A673 (cell line): ENCODE measurements around the gene ERGIC3. TPM values are rescaled to one million over a fixed set of nuclear protein-coding genes. Genes with fewer than 3 reads are reported as not detected.

Experiments used
- BruUV-seq: library from RNA; stranded (reverse); fragments of 400-500 nt; replicated peaks from 2 replicates; lab custom pipeline; 2021; lab: Mats Ljungman, UMichigan
- CTCF ChIA-PET: fragments of 300-600 bp; sonication (Branson Sonifier 250); formaldehyde crosslinking; loops from one replicate; lab custom pipeline; 2022; ENCODE audit warnings: antibody characterized with exemption; lab: Charles Lee
- POLR2A ChIA-PET: fragments of 300-600 bp; sonication (Branson Sonifier 250); formaldehyde crosslinking; loops from one replicate; lab custom pipeline; 2022; ENCODE audit warnings: antibody characterized with exemption; ENCODE audit not compliant: low non-redundant PET; lab: Charles Lee
- DNase-seq: peaks from one replicate; pipeline ENCODE4 v3.0.0-alpha.2; 2015; ENCODE audit warnings: low spot score
- H3K27ac ChIP-seq: fragments of 200-600 bp; sonication (generic); 2 replicates; pipeline ENCODE4 v1.5.1; 2016; ENCODE audit warnings: mixed run types, low read depth, mild to moderate bottlenecking, mixed read lengths, antibody characterized with exemption, low read length; ENCODE audit not compliant: poor library complexity, severe bottlenecking
- H3K27me3 ChIP-seq: fragments of 200-600 bp; sonication (generic); replicated peaks from 2 replicates; pipeline ENCODE4 v1.6.1; 2017; ENCODE audit warnings: mixed run types, low read depth, mild to moderate bottlenecking, mixed read lengths, antibody characterized with exemption, low read length; ENCODE audit not compliant: insufficient read depth, poor library complexity
- H3K36me3 ChIP-seq: fragments of 200-600 bp; sonication (generic); 2 replicates; pipeline ENCODE4 v1.6.1; 2016; ENCODE audit warnings: mixed run types, mild to moderate bottlenecking, mixed read lengths, antibody characterized with exemption, low read length; ENCODE audit not compliant: insufficient read depth, poor library complexity, severe bottlenecking
- H3K4me1 ChIP-seq: fragments of 200-600 bp; sonication (generic); 2 replicates; pipeline ENCODE4 v1.6.1; 2017; ENCODE audit warnings: mixed run types, mild to moderate bottlenecking, mixed read lengths, antibody characterized with exemption, low read length; ENCODE audit not compliant: insufficient read depth, poor library complexity, severe bottlenecking
- H3K4me3 ChIP-seq: fragments of 200-600 bp; sonication (generic); 2 replicates; pipeline ENCODE4 v1.5.1; 2016; ENCODE audit warnings: low read depth, mixed run types, mild to moderate bottlenecking, mixed read lengths, low read length; ENCODE audit not compliant: poor library complexity, severe bottlenecking
- H3K9me3 ChIP-seq: fragments of 200-600 bp; sonication (generic); 2 replicates; pipeline ENCODE4 v1.6.1; 2016; ENCODE audit warnings: mixed run types, low read depth, mild to moderate bottlenecking, mixed read lengths, antibody characterized with exemption, low read length; ENCODE audit not compliant: poor library complexity, severe bottlenecking
- EZH2 ChIP-seq: fragments of 200-600 bp; sonication (generic); IDR thresholded peaks from 2 replicates; pipeline ENCODE4 v1.6.1; 2017; ENCODE audit warnings: borderline replicate concordance, low read depth, mild to moderate bottlenecking, mixed read lengths, antibody characterized with exemption, low read length; ENCODE audit not compliant: poor library complexity, severe bottlenecking
- intact Hi-C: fragments of 100-400 bp; cut with micrococcal nuclease; formaldehyde crosslinking; loops from one replicate; pipeline ENCODE4 v1.10.0; 2022; ENCODE audit not compliant: unreplicated experiment
- total RNA-seq: library from RNA; stranded (reverse); gene quantifications from 2 replicates; pipeline ENCODE4 v1.2.3, GENCODE V29; 2021
- TF ChIP-seq, protein P1 (sequence below): fragments of 300-800, 200-600 bp; sonication (generic); conservative IDR thresholded peaks from 2 replicates; pipeline ENCODE4 v1.5.1; 2017; ENCODE audit warnings: low read depth, mild to moderate bottlenecking, antibody characterized with exemption, low read length, moderate library complexity, mixed read lengths

ERGIC3 gene
- total RNA-seq, 1 experiment from 2014 or later, result 256 TPM

- ChIA-PET CTCF (no interaction called here), POLR2A (no interaction called here)
- DNase-seq, result no peak
- Histone ChIP-seq H3K9me3 (no peaks in the 10 kb centered on the region), H3K27ac (no peak overlapping the region), H3K27me3 (peaks cover 3% of the 10 kb centered on the region), H3K4me3 (no peak overlapping the region), H3K4me1 (peaks cover 11% of the 10 kb centered on the region), H3K36me3 (no peaks in the 10 kb centered on the region)
- BruUV-seq, result no TSS peak
- TF ChIP-seq, protein P1, sequence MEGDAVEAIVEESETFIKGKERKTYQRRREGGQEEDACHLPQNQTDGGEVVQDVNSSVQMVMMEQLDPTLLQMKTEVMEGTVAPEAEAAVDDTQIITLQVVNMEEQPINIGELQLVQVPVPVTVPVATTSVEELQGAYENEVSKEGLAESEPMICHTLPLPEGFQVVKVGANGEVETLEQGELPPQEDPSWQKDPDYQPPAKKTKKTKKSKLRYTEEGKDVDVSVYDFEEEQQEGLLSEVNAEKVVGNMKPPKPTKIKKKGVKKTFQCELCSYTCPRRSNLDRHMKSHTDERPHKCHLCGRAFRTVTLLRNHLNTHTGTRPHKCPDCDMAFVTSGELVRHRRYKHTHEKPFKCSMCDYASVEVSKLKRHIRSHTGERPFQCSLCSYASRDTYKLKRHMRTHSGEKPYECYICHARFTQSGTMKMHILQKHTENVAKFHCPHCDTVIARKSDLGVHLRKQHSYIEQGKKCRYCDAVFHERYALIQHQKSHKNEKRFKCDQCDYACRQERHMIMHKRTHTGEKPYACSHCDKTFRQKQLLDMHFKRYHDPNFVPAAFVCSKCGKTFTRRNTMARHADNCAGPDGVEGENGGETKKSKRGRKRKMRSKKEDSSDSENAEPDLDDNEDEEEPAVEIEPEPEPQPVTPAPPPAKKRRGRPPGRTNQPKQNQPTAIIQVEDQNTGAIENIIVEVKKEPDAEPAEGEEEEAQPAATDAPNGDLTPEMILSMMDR, result no peak
- TF ChIP-seq EZH2, result no peak
- intact Hi-C loops, result no loop called here
Measured at GRCh38 chr20:35597186-35597585, 55.3 kb downstream of the ERGIC3 start.

DNA sequence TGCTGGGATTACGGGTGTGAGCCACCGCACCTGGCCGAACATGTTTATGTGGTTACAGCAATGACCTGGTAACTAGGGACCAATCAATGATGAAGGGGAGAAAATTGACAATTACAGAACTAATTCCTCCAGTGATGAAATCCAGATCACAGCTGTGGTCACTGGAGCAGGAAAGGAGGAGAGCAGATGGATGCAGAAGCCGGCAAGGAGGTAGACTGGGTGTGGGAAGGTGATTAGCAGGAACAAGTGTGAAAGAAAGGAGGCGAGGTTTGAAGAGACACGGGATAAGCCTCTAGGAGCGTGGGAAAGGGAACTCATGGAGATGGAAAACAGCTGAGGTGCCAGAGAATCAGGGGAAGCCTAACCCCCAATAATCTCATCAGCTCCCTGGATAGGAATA lies 56.6 kb downstream of the ERGIC3 start:
- no peaks in the 10 kb centered on the region for H3K9me3 ChIP-seq
- no peak for DNase-seq
- TF ChIP-seq, protein P1, result no peak
- no peak for TF ChIP-seq EZH2
- no peak overlapping the region for H3K27ac ChIP-seq
- no TSS peak for BruUV-seq
- ChIA-PET CTCF (no interaction called here), POLR2A (no interaction called here)
- peaks cover 11% of the 10 kb centered on the region for H3K4me1 ChIP-seq
- H3K4me3 ChIP-seq, result no peak overlapping the region
- no peaks in the 10 kb centered on the region for H3K36me3 ChIP-seq
- H3K27me3 ChIP-seq, result peaks cover 3% of the 10 kb centered on the region
- intact Hi-C loops, result no loop called here

DNA sequence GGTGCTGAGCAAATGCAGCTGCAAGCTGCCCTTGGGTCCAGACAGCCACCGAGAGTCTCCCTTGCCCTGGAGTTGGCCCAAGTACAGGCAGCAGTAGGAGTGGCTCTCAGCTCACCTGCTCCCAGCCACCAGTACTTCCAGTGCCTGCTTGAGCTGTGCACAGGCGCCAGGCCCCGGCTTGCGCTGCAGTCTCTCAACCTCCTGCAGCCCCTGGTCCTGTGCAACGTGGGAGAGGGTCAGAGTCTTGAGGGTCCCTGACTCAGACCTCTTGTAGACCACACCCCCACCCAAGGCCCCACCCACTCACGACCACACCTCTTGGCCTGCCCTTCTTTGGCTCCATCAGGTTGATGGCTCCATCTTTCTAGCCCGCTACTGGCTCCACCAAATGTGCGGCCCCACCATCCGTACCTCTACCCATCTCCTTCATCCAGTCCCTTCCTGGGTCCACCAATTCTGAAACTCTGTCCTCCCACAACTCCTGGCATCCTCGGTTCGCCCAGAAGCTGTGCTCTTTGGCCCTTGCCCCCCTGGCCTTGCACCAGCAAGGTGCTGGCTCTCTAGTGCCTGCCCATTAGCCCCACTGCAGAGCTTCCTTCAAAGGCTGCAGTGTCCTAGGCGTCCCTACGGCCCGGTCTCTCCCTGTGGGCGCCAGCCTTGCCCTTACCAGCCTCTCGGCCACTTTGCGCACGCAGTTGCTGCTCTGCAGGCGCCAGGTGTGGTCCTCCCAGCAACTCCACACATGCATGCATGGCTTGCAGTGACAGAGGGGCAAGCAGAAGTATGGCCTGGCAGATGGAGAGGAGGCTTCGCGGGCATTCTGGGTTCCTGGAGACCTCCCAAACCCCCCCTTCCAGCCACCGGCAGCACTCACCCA lies 57.3 kb downstream of the ERGIC3 start:
- no peak for TF ChIP-seq EZH2
- TF ChIP-seq, protein P1, result no peak
- H3K27me3 ChIP-seq, result peaks cover 3% of the 10 kb centered on the region
- H3K27ac ChIP-seq, result no peak overlapping the region
- H3K4me1 ChIP-seq, result peaks cover 11% of the 10 kb centered on the region
- no peaks in the 10 kb centered on the region for H3K9me3 ChIP-seq
- DNase-seq, result no peak
- CTCF ChIA-PET, result interaction anchor here (0.6 kb wide), 1 partner anchor 145 kb away, joined by 4 read pairs; no protein-coding TSS in a partner anchor
- no TSS peak for BruUV-seq
- H3K36me3 ChIP-seq, result no peaks in the 10 kb centered on the region
- H3K4me3 ChIP-seq, result no peak overlapping the region
- intact Hi-C loops, result no loop called here
- POLR2A ChIA-PET, result no interaction called here
